22Rv1 (cell line): Measurements from ENCODE around the gene ADCY2.

ENCODE experiments used
- CTCF ChIP-seq: fragments of 450-650 bp; IDR thresholded peaks from 2 replicates; pipeline ENCODE4 v1.5.1; 2017; ENCODE audit warnings: mild to moderate bottlenecking
- ZFX ChIP-seq: fragments of 450-650 bp; IDR thresholded peaks from 2 replicates; pipeline ENCODE4 v1.6.1; 2017; ENCODE audit warnings: antibody characterized with exemption, borderline replicate concordance

GRCh38 chr5:7815892-7816534 lies 420.1 kb downstream of the ADCY2 start:
- TF ChIP-seq CTCF (peak; percentile 94), ZFX (no peak)
